Stimulated activated CD8-positive, alpha-beta memory T cell treated with anti-CD3 and anti-CD28 coated beads, Interleukin-7, amount 100 ng/mL, for 48 hours (primary cell): ENCODE measurements around the gene SULT1C2.

Source experiments
- DNase-seq, 2 donors: peaks; one replicate each; pipeline ENCODE4 v3.0.0-alpha.2; 2020; ENCODE audit warnings: low read depth in 1 of 2; ENCODE audit errors: extremely low read depth in 1 of 2

SULT1C2 gene

GRCh38 chr2:108287169-108287568, 1.5 kb upstream of the SULT1C2 start:
- DNase-seq: no peak

GRCh38 chr2:108293850-108294249, 5.2 kb downstream of the SULT1C2 start:
- DNase-seq: no peak

GRCh38 chr2:108297436-108298141, 8.9 kb downstream of the SULT1C2 start:
- DNase-seq: no peak

GRCh38 chr2:108301558-108301957, 12.9 kb downstream of the SULT1C2 start:
- DNase-seq: no peak

GRCh38 chr2:108304975-108305374, 16.3 kb downstream of the SULT1C2 start:
- DNase-seq: no peak

- DNase-seq: no peak
Measured at GRCh38 chr2:108305901-108306300, 17.2 kb downstream of the SULT1C2 start.

- no peak for DNase-seq
Measured at GRCh38 chr2:108309903-108310302, 21.2 kb downstream of the SULT1C2 start.

GRCh38 chr2:108314586-108315296, 26.0 kb downstream of the SULT1C2 start:
- DNase-seq: no peak

- DNase-seq: no peak
Measured at GRCh38 chr2:108315444-108315934, 26.8 kb downstream of the SULT1C2 start.

- DNase-seq: no peak
Measured at GRCh38 chr2:108316033-108316432, 27.3 kb downstream of the SULT1C2 start.

- DNase-seq: no peak
Measured at GRCh38 chr2:108316461-108317258, 28.0 kb downstream of the SULT1C2 start.

GRCh38 chr2:108320326-108320922, 31.7 kb downstream of the SULT1C2 start:
- DNase-seq: no peak

- DNase-seq: no peak
Measured at GRCh38 chr2:108323619-108324018, 34.9 kb downstream of the SULT1C2 start.

- DNase-seq: no peak
Measured at GRCh38 chr2:108324531-108325255, 36.0 kb downstream of the SULT1C2 start.

- no peak for DNase-seq
Measured at GRCh38 chr2:108325756-108326155, 37.1 kb downstream of the SULT1C2 start.

- no peak for DNase-seq
Measured at GRCh38 chr2:108329771-108330170, 41.1 kb downstream of the SULT1C2 start.

GRCh38 chr2:108330979-108331378, 42.3 kb downstream of the SULT1C2 start:
- no peak for DNase-seq

- DNase-seq: no peak
Measured at GRCh38 chr2:108345951-108346350, 57.3 kb downstream of the SULT1C2 start.

- DNase-seq: no peak
Measured at GRCh38 chr2:108346827-108347226, 58.1 kb downstream of the SULT1C2 start.

GRCh38 chr2:108347786-108348185, 59.1 kb downstream of the SULT1C2 start:
- no peak for DNase-seq
